ENCODE results near the gene TRIML2. TPM values are rescaled to one million over a fixed set of nuclear protein-coding genes. Genes with fewer than 3 reads are reported as not detected.

The TRIML2 gene
- total and polyA plus RNA-seq, 10 of the 15 experiments (the other 5 are each of a cell fraction or from before 2014, with no cell fraction given), result not detected

DNA sequence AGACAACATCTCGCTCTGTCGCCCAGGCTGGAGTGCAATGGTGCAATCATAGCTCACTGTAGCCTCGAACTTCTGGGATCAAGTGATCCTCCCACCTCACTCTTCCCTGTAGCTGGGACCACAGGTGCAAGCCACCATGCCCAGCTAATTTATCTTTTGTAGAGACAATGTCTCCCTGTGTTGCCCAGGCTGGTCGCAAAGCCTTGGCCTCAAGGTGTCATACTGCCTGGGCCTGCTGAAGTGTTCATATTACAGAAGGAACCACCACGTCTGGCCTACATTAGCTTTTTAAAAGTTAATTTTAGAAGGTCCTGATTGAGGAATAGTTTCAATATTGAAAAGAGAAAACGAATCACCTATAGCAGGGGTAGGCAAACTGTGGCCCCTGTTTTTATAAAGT is 22.5 kb downstream of the TRIML2 start:
- DNase-seq (ENCODE audit: low read depth, low spot score) (no peak), FAIRE-seq (no peak), ATAC-seq (no peak)
- Histone ChIP-seq H2AFZ (ENCODE audit: control insufficient read depth, low read depth, low read length) (no peak overlapping the region), H4K20me1 (ENCODE audit: control insufficient read depth, insufficient read depth) (no peaks in the 10 kb centered on the region), H3K79me2 (ENCODE audit: control insufficient read depth, insufficient read depth, low read length) (no peaks in the 10 kb centered on the region), H3K9me3 (replicated peaks; ENCODE audit: control insufficient read depth, insufficient read depth, low read length) (no peaks in the 10 kb centered on the region; the same call in 2 of the 3 replicates), H3K27me3 (replicated peaks in 1 of 2; ENCODE audit: control insufficient read depth in 2 of 2, insufficient read depth in 2 of 2, low read length in 1 of 2) (no peaks in the 10 kb centered on the region), H3K36me3 (ENCODE audit: control insufficient read depth in 2 of 2, insufficient read depth in 2 of 2, low read length in 1 of 2) (no peaks in the 10 kb centered on the region), H3K4me1 (ENCODE audit: control insufficient read depth, insufficient read depth, low read length) (no peaks in the 10 kb centered on the region), H3K4me3 (no peak overlapping the region), H3K27ac (ENCODE audit: control insufficient read depth, insufficient read depth) (no peak overlapping the region), H3K9ac (ENCODE audit: control insufficient read depth, insufficient read depth, low read length) (no peak overlapping the region), H3K4me2 (ENCODE audit: control insufficient read depth, insufficient read depth) (no peak overlapping the region)
- SMC1A ChIA-PET (ENCODE audit: uncharacterized antibody, unreplicated experiment), result no interaction called here
- BruUV-seq (replicated peaks), result no TSS peak
- intact Hi-C loops (cut with micrococcal nuclease; ENCODE audit: unreplicated experiment), result no loop called here
- POLR2A ChIA-PET, result no interaction called here
- WGBS (ENCODE audit: insufficient coverage, insufficient replicate concordance, low lambda C conversion rate, missing lambda C conversion rate), result 12% methylated on average over 4 of the region's 6 CpGs
- TF ChIP-seq, protein P1, sequence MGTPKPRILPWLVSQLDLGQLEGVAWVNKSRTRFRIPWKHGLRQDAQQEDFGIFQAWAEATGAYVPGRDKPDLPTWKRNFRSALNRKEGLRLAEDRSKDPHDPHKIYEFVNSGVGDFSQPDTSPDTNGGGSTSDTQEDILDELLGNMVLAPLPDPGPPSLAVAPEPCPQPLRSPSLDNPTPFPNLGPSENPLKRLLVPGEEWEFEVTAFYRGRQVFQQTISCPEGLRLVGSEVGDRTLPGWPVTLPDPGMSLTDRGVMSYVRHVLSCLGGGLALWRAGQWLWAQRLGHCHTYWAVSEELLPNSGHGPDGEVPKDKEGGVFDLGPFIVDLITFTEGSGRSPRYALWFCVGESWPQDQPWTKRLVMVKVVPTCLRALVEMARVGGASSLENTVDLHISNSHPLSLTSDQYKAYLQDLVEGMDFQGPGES (IDR thresholded peaks at IDR 0.05), result no peak
- TF ChIP-seq SREBF1 (IDR thresholded peaks at IDR 0.05; ENCODE audit: low read length), result no peak
- TF ChIP-seq CBX5 (IDR thresholded peaks at IDR 0.05; ENCODE audit: low read depth), result no peak
- TF ChIP-seq ZNF384 (IDR thresholded peaks at IDR 0.05; ENCODE audit: borderline replicate concordance, low read depth, low read length), result no peak
- no peak for TF ChIP-seq NR2F1 (conservative IDR thresholded peaks at IDR 0.05)
- RAD21 ChIA-PET (ENCODE audit: unreplicated experiment), result no interaction called here
- CTCF ChIA-PET, result no interaction called here
- in situ Hi-C loops (cut with MboI), result no loop called here

DNA sequence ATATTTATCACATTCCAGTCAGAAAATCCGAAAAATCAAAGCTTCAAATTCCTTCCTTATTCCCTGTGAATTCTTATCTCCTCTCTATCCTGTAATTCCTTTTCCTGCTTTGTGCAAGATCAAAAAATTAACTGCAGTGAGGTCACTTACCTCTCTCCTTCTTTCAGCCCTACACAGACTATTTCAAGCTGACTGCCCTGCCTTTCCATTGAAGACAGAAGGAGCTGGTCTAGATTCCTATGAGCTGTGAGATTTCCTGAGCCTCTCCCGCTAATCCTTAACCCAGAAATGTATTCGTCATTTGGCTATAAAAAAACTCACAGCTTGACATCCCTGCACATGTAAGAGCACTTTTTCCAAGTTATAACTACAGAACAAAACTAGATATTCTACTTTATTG is 26.6 kb downstream of the TRIML2 start:
- Histone ChIP-seq H3K9ac (ENCODE audit: control insufficient read depth, insufficient read depth, low read length) (no peak overlapping the region), H3K27me3 (replicated peaks in 1 of 2; ENCODE audit: control insufficient read depth in 2 of 2, insufficient read depth in 2 of 2, low read length in 1 of 2) (no peaks in the 10 kb centered on the region), H3K4me3 (no peak overlapping the region), H3K4me1 (ENCODE audit: control insufficient read depth, insufficient read depth, low read length) (no peaks in the 10 kb centered on the region), H4K20me1 (ENCODE audit: control insufficient read depth, insufficient read depth) (no peaks in the 10 kb centered on the region), H3K27ac (ENCODE audit: control insufficient read depth, insufficient read depth) (no peak overlapping the region), H3K4me2 (ENCODE audit: control insufficient read depth, insufficient read depth) (no peak overlapping the region), H3K79me2 (ENCODE audit: control insufficient read depth, insufficient read depth, low read length) (no peaks in the 10 kb centered on the region), H3K36me3 (ENCODE audit: control insufficient read depth in 2 of 2, insufficient read depth in 2 of 2, low read length in 1 of 2) (no peaks in the 10 kb centered on the region), H3K9me3 (replicated peaks; ENCODE audit: control insufficient read depth, insufficient read depth, low read length) (no peaks in the 10 kb centered on the region), H2AFZ (ENCODE audit: control insufficient read depth, low read depth, low read length) (no peak overlapping the region)
- ATAC-seq, result no peak
- ChIA-PET POLR2A (no interaction called here), RAD21 (ENCODE audit: unreplicated experiment) (no interaction called here), SMC1A (ENCODE audit: uncharacterized antibody, unreplicated experiment) (no interaction called here), CTCF (no interaction called here)
- FAIRE-seq, result no peak
- BruUV-seq (replicated peaks), result no TSS peak
- 41% methylated on average over 3 of the region's 3 CpGs for WGBS (ENCODE audit: insufficient coverage, insufficient replicate concordance, low lambda C conversion rate, missing lambda C conversion rate)
- in situ Hi-C loops (cut with MboI) (no loop called here), intact Hi-C loops (cut with micrococcal nuclease; ENCODE audit: unreplicated experiment) (no loop called here)
- no peak for DNase-seq (ENCODE audit: low read depth, low spot score)
- TF ChIP-seq JUNB (IDR thresholded peaks at IDR 0.05), result no peak
- TF ChIP-seq, protein P2, sequence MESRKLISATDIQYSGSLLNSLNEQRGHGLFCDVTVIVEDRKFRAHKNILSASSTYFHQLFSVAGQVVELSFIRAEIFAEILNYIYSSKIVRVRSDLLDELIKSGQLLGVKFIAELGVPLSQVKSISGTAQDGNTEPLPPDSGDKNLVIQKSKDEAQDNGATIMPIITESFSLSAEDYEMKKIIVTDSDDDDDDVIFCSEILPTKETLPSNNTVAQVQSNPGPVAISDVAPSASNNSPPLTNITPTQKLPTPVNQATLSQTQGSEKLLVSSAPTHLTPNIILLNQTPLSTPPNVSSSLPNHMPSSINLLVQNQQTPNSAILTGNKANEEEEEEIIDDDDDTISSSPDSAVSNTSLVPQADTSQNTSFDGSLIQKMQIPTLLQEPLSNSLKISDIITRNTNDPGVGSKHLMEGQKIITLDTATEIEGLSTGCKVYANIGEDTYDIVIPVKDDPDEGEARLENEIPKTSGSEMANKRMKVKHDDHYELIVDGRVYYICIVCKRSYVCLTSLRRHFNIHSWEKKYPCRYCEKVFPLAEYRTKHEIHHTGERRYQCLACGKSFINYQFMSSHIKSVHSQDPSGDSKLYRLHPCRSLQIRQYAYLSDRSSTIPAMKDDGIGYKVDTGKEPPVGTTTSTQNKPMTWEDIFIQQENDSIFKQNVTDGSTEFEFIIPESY (IDR thresholded peaks at IDR 0.05), result no peak
- TF ChIP-seq, protein P3, sequence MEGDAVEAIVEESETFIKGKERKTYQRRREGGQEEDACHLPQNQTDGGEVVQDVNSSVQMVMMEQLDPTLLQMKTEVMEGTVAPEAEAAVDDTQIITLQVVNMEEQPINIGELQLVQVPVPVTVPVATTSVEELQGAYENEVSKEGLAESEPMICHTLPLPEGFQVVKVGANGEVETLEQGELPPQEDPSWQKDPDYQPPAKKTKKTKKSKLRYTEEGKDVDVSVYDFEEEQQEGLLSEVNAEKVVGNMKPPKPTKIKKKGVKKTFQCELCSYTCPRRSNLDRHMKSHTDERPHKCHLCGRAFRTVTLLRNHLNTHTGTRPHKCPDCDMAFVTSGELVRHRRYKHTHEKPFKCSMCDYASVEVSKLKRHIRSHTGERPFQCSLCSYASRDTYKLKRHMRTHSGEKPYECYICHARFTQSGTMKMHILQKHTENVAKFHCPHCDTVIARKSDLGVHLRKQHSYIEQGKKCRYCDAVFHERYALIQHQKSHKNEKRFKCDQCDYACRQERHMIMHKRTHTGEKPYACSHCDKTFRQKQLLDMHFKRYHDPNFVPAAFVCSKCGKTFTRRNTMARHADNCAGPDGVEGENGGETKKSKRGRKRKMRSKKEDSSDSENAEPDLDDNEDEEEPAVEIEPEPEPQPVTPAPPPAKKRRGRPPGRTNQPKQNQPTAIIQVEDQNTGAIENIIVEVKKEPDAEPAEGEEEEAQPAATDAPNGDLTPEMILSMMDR (IDR thresholded peaks at IDR 0.05 in 2 of 3, conservative IDR thresholded peaks at IDR 0.05 in 1 of 3; ENCODE audit: control insufficient read depth in 2 of 3, extremely low read depth in 1 of 3, insufficient read depth in 1 of 3, low read depth in 3 of 3, low read length in 3 of 3), result no peak

All from GM12878 (cell line).